Neuronal stem cell (in vitro differentiated cells): ENCODE measurements around the gene ZNF827.

Source experiments
- DNase-seq: peaks from one replicate; pipeline ENCODE4 v3.0.0-alpha.2; 2013; ENCODE audit warnings: low spot score
- H2AFZ ChIP-seq: one replicate; pipeline ENCODE4 v1.6.1; 2013; ENCODE audit warnings: mild to moderate bottlenecking, low read length, inconsistent platforms
- H2AK5ac ChIP-seq: 2 replicates; pipeline ENCODE4 v1.6.1; 2013; ENCODE audit warnings: low read depth, mild to moderate bottlenecking, inconsistent platforms, low read length, moderate library complexity, mixed read lengths
- H2BK120ac ChIP-seq: 2 replicates; pipeline ENCODE4 v1.6.1; 2013; ENCODE audit warnings: low read depth, mild to moderate bottlenecking, inconsistent platforms, low read length, moderate library complexity, mixed read lengths
- H2BK12ac ChIP-seq: one replicate; pipeline ENCODE4 v1.6.1; 2013; ENCODE audit warnings: low read length, inconsistent platforms
- H2BK15ac ChIP-seq: 2 replicates; pipeline ENCODE4 v1.6.1; 2013; ENCODE audit warnings: mild to moderate bottlenecking, low read length, inconsistent platforms, mixed read lengths
- H2BK5ac ChIP-seq: one replicate; pipeline ENCODE4 v1.6.1; 2013; ENCODE audit warnings: inconsistent platforms, mild to moderate bottlenecking, low read length, moderate library complexity
- H3K14ac ChIP-seq: one replicate; pipeline ENCODE4 v1.6.1; 2013; ENCODE audit warnings: low read length, inconsistent platforms
- H3K18ac ChIP-seq: 2 replicates; pipeline ENCODE4 v1.6.1; 2013; ENCODE audit warnings: low read length, inconsistent platforms
- H3K23ac ChIP-seq: 2 replicates; pipeline ENCODE4 v1.6.1; 2013; ENCODE audit warnings: low read depth, mild to moderate bottlenecking, mixed read lengths, low read length, inconsistent platforms; ENCODE audit not compliant: poor library complexity
- H3K27ac ChIP-seq: replicated peaks from 3 replicates; pipeline ENCODE4 v1.5.1; 2013; ENCODE audit warnings: low read length, inconsistent platforms
- H3K27me3 ChIP-seq, 3 experiments: 2 replicates each; pipeline ENCODE4 v1.6.1; 2013; ENCODE audit warnings: low read length in 3 of 3, mild to moderate bottlenecking in 2 of 3, inconsistent platforms in 1 of 3, low read depth in 1 of 3, mixed read lengths in 1 of 3, moderate library complexity in 1 of 3; ENCODE audit not compliant: control insufficient read depth in 3 of 3, insufficient read depth in 3 of 3
- H3K36me3 ChIP-seq, 2 donors: replicated peaks in 1 of 2; 2 replicates each; pipeline ENCODE4 v1.6.1; 2013; ENCODE audit warnings: low read length in 2 of 2; ENCODE audit not compliant: control insufficient read depth in 2 of 2, insufficient read depth in 2 of 2
- H3K4ac ChIP-seq: 2 replicates; pipeline ENCODE4 v1.6.1; 2013; ENCODE audit warnings: inconsistent platforms, mild to moderate bottlenecking, low read length, moderate library complexity
- H3K4me1 ChIP-seq, 2 donors: 1 replicate in 1 of 2; 2 replicates in 1 of 2; pipeline ENCODE4 v1.6.1; 2013; ENCODE audit warnings: low read length in 2 of 2, low read depth in 1 of 2; ENCODE audit not compliant: control insufficient read depth in 2 of 2, insufficient read depth in 1 of 2
- H3K4me2 ChIP-seq: one replicate; pipeline ENCODE4 v1.6.1; 2013; ENCODE audit warnings: mild to moderate bottlenecking, low read length, inconsistent platforms; ENCODE audit not compliant: insufficient read depth, poor library complexity, severe bottlenecking
- H3K4me3 ChIP-seq, 2 donors: 2 replicates each; pipeline ENCODE4 v1.5.1; 2013; ENCODE audit warnings: low read length in 2 of 2, mild to moderate bottlenecking in 2 of 2, inconsistent platforms in 1 of 2, moderate library complexity in 1 of 2
- H3K79me1 ChIP-seq: one replicate; pipeline ENCODE4 v1.6.1; 2013; ENCODE audit warnings: low read depth, mild to moderate bottlenecking, inconsistent platforms, low read length, moderate library complexity
- H3K9ac ChIP-seq: one replicate; pipeline ENCODE4 v1.6.1; 2013; ENCODE audit warnings: mild to moderate bottlenecking, low read depth, low read length, inconsistent platforms; ENCODE audit not compliant: poor library complexity
- H3K9me3 ChIP-seq, 2 donors: replicated peaks in 1 of 2; 2 replicates each; pipeline versions ENCODE3 to v1.6.1; 2013; ENCODE audit warnings: low read length in 2 of 2, mild to moderate bottlenecking in 2 of 2, inconsistent platforms in 1 of 2, low read depth in 1 of 2, mixed read lengths in 1 of 2, moderate library complexity in 1 of 2; ENCODE audit not compliant: control insufficient read depth in 2 of 2, insufficient read depth in 1 of 2
- H4K8ac ChIP-seq: one replicate; pipeline ENCODE4 v1.6.1; 2013; ENCODE audit warnings: low read depth, mild to moderate bottlenecking, inconsistent platforms, low read length, moderate library complexity
- H4K91ac ChIP-seq: one replicate; pipeline ENCODE4 v1.6.1; 2013; ENCODE audit warnings: low read length, low read depth, mild to moderate bottlenecking, inconsistent platforms; ENCODE audit not compliant: poor library complexity
- WGBS, 2 donors: extraction: QIAGEN DNeasy Blood & Tissue Kit; methylation state at CpG; one replicate each; pipeline ENCODE4 v1.1.7; 2013; ENCODE audit warnings: missing lambda C conversion rate in 2 of 2, mixed read lengths in 1 of 2; ENCODE audit not compliant: insufficient read length in 2 of 2, insufficient replicate concordance in 1 of 2; ENCODE audit errors: extremely low coverage in 2 of 2; 5-methylcytosine and 5-hydroxymethylcytosine counted together

Gene ZNF827

GRCh38 chr4:145928748-145929147 is 9.9 kb downstream of the ZNF827 start:
- H4K8ac ChIP-seq, result no peak overlapping the region
- WGBS, 2 donors, result no CpG with 5 or more reads among the region's 8 CpGs
- H3K18ac ChIP-seq, result no peak overlapping the region
- no peak overlapping the region for H2BK12ac ChIP-seq
- no peaks in the 10 kb centered on the region for H3K79me1 ChIP-seq
- peaks cover 0 to 13% of the 10 kb centered on the region in 2 donors for H3K9me3 ChIP-seq
- H3K9ac ChIP-seq, result no peak overlapping the region
- DNase-seq, result no peak
- H3K4me1 ChIP-seq, result peaks cover 0 to 11% of the 10 kb centered on the region in 2 donors
- no peak overlapping the region for H3K23ac ChIP-seq
- H3K4ac ChIP-seq, result no peak overlapping the region
- no peak overlapping the region for H2BK120ac ChIP-seq
- H2AK5ac ChIP-seq, result no peak overlapping the region
- no peak overlapping the region for H2BK15ac ChIP-seq
- H3K36me3 ChIP-seq, result peaks cover 0 to 32% of the 10 kb centered on the region in 2 donors
- H3K27me3 ChIP-seq, result no peaks in the 10 kb centered on the region
- no peak overlapping the region for H2AFZ ChIP-seq
- H3K4me2 ChIP-seq, result no peak overlapping the region
- no peak overlapping the region for H4K91ac ChIP-seq
- no peak overlapping the region for H3K14ac ChIP-seq
- H2BK5ac ChIP-seq, result no peak overlapping the region
- H3K4me3 ChIP-seq, result no peak overlapping the region
- no peak overlapping the region for H3K27ac ChIP-seq

- Histone ChIP-seq H2BK120ac (no peak overlapping the region), H3K4ac (no peak overlapping the region), H3K27me3 (no peaks in the 10 kb centered on the region), H3K9ac (no peak overlapping the region), H3K18ac (no peak overlapping the region), H4K91ac (no peak overlapping the region), H2AK5ac (no peak overlapping the region), H2AFZ (no peak overlapping the region), H3K27ac (no peak overlapping the region), H2BK12ac (no peak overlapping the region), H3K4me1 (peaks cover 0 to 11% of the 10 kb centered on the region in 2 donors), H3K36me3 (peaks cover 0 to 23% of the 10 kb centered on the region in 2 donors), H3K4me2 (no peak overlapping the region), H2BK15ac (no peak overlapping the region), H3K79me1 (no peaks in the 10 kb centered on the region), H3K14ac (no peak overlapping the region), H4K8ac (no peak overlapping the region), H3K23ac (no peak overlapping the region), H3K9me3 (peaks cover 0 to 15% of the 10 kb centered on the region in 2 donors), H2BK5ac (no peak overlapping the region), H3K4me3 (no peak overlapping the region)
- no CpG with 5 or more reads among the region's 7 CpGs for WGBS, 2 donors
- DNase-seq, result no peak
Observed at GRCh38 chr4:145927030-145927429, 11.6 kb downstream of the ZNF827 start.

- H3K14ac ChIP-seq, result no peak overlapping the region
- no peak overlapping the region for H4K8ac ChIP-seq
- no peak overlapping the region for H3K4me2 ChIP-seq
- H2AFZ ChIP-seq, result no peak overlapping the region
- H2AK5ac ChIP-seq, result no peak overlapping the region
- no peak overlapping the region for H3K4me3 ChIP-seq
- no peak for DNase-seq
- no peak overlapping the region for H2BK120ac ChIP-seq
- no peak overlapping the region for H2BK12ac ChIP-seq
- H4K91ac ChIP-seq, result no peak overlapping the region
- H3K27ac ChIP-seq, result no peak overlapping the region
- no peak overlapping the region for H2BK5ac ChIP-seq
- H3K9ac ChIP-seq, result no peak overlapping the region
- H3K9me3 ChIP-seq, result peaks cover 0 to 23% of the 10 kb centered on the region in 2 donors
- H3K23ac ChIP-seq, result no peak overlapping the region
- no CpG with 5 or more reads among the region's 1 CpG for WGBS, 2 donors
- H3K79me1 ChIP-seq, result no peaks in the 10 kb centered on the region
- H3K36me3 ChIP-seq, result peaks cover 0 to 27% of the 10 kb centered on the region in 2 donors
- H2BK15ac ChIP-seq, result no peak overlapping the region
- H3K27me3 ChIP-seq, result no peaks in the 10 kb centered on the region
- H3K4ac ChIP-seq, result no peak overlapping the region
- peaks cover 0 to 2% of the 10 kb centered on the region in 2 donors for H3K4me1 ChIP-seq
- H3K18ac ChIP-seq, result no peak overlapping the region
Observed at GRCh38 chr4:145921231-145921630, 17.4 kb downstream of the ZNF827 start.

- H3K4ac ChIP-seq, result no peak overlapping the region
- no peak overlapping the region for H2BK12ac ChIP-seq
- no peak overlapping the region for H3K9ac ChIP-seq
- no peak overlapping the region for H2BK15ac ChIP-seq
- H2BK5ac ChIP-seq, result no peak overlapping the region
- H4K8ac ChIP-seq, result no peak overlapping the region
- H3K23ac ChIP-seq, result no peak overlapping the region
- no peaks in the 10 kb centered on the region for H3K79me1 ChIP-seq
- DNase-seq, result no peak
- H3K4me2 ChIP-seq, result no peak overlapping the region
- H3K27me3 ChIP-seq, result no peaks in the 10 kb centered on the region
- H4K91ac ChIP-seq, result no peak overlapping the region
- peaks cover 0 to 2% of the 10 kb centered on the region in 2 donors for H3K4me1 ChIP-seq
- peaks cover 0 to 22% of the 10 kb centered on the region in 2 donors for H3K36me3 ChIP-seq
- no peak overlapping the region for H2BK120ac ChIP-seq
- H3K18ac ChIP-seq, result no peak overlapping the region
- H3K4me3 ChIP-seq, result no peak overlapping the region
- H2AK5ac ChIP-seq, result no peak overlapping the region
- H3K14ac ChIP-seq, result no peak overlapping the region
- peaks cover 0 to 28% of the 10 kb centered on the region in 2 donors for H3K9me3 ChIP-seq
- no peak overlapping the region for H2AFZ ChIP-seq
- no peak overlapping the region for H3K27ac ChIP-seq
- no CpG with 5 or more reads among the region's 8 CpGs for WGBS, 2 donors
Observed at GRCh38 chr4:145920205-145920604, 18.4 kb downstream of the ZNF827 start.
